Ishikawa (cell line): Measurements from ENCODE around the gene SLC25A13.

Experiments used
- CEBPB ChIP-seq: IDR thresholded peaks from 2 replicates; pipeline ENCODE4 v1.6.1; 2012
- EGR1 ChIP-seq: IDR thresholded peaks from 2 replicates; pipeline ENCODE4 v1.6.1; 2012
- EP300 ChIP-seq: IDR thresholded peaks from 2 replicates; pipeline ENCODE4 v1.6.1; 2012; ENCODE audit warnings: borderline replicate concordance
- FOXM1 ChIP-seq: IDR thresholded peaks from 2 replicates; pipeline ENCODE4 v1.6.1; 2012; ENCODE audit warnings: low read depth, borderline replicate concordance
- MAX ChIP-seq: IDR thresholded peaks from 2 replicates; pipeline ENCODE4 v1.6.1; 2012
- NFIC ChIP-seq: IDR thresholded peaks from 2 replicates; pipeline ENCODE4 v1.6.1; 2012
- RAD21 ChIP-seq: IDR thresholded peaks from 2 replicates; pipeline ENCODE4 v1.6.1; 2012; ENCODE audit warnings: low read depth
- REST ChIP-seq: IDR thresholded peaks from 2 replicates; pipeline ENCODE4 v1.6.1; 2012; ENCODE audit warnings: low read depth, mild to moderate bottlenecking
- TAF1 ChIP-seq: IDR thresholded peaks from 2 replicates; pipeline ENCODE4 v1.6.1; 2012; ENCODE audit warnings: low read depth, mild to moderate bottlenecking
- TCF12 ChIP-seq: IDR thresholded peaks from 2 replicates; pipeline ENCODE4 v1.6.1; 2012; ENCODE audit warnings: low read depth
- TEAD4 ChIP-seq: IDR thresholded peaks from 2 replicates; pipeline ENCODE4 v1.6.1; 2012
- YY1 ChIP-seq: IDR thresholded peaks from 2 replicates; pipeline ENCODE4 v1.6.1; 2012; ENCODE audit warnings: low read depth
- TF ChIP-seq, protein P1 (sequence below): IDR thresholded peaks from 2 replicates; pipeline ENCODE4 v1.6.1; 2012

- no peak for TF ChIP-seq REST
- TF ChIP-seq EGR1, result no peak
- TF ChIP-seq CEBPB, result no peak
- TF ChIP-seq TAF1, result no peak
- no peak for TF ChIP-seq EP300
- no peak for TF ChIP-seq RAD21
- no peak for TF ChIP-seq MAX
- TF ChIP-seq FOXM1, result no peak
- TF ChIP-seq TEAD4, result no peak
- no peak for TF ChIP-seq NFIC
- no peak for TF ChIP-seq YY1
- TF ChIP-seq, protein P1, sequence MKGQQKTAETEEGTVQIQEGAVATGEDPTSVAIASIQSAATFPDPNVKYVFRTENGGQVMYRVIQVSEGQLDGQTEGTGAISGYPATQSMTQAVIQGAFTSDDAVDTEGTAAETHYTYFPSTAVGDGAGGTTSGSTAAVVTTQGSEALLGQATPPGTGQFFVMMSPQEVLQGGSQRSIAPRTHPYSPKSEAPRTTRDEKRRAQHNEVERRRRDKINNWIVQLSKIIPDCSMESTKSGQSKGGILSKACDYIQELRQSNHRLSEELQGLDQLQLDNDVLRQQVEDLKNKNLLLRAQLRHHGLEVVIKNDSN, result no peak
- no peak for TF ChIP-seq TCF12
Observed at GRCh38 chr7:96111405-96111804, 210.5 kb downstream of the SLC25A13 start.
